Kidney epithelial cell (primary cell): ENCODE results near the gene CHRM3. TPM values are rescaled to one million over a fixed set of nuclear protein-coding genes. Genes with fewer than 3 reads are reported as not detected.

Experiments
- DNase-seq: peaks from one replicate; pipeline ENCODE4 v3.0.0-alpha.2; 2010; ENCODE audit warnings: low read depth
- H3K27me3 ChIP-seq: 2 replicates; pipeline ENCODE4 v1.6.0; 2011; ENCODE audit warnings: low read length; ENCODE audit not compliant: control insufficient read depth, insufficient read depth
- H3K36me3 ChIP-seq: 2 replicates; pipeline ENCODE4 v1.5.1; 2011; ENCODE audit warnings: low read length; ENCODE audit not compliant: control insufficient read depth, insufficient read depth
- H3K4me3 ChIP-seq: 2 replicates; pipeline ENCODE4 v1.5.1; 2011; ENCODE audit warnings: low read depth, mild to moderate bottlenecking, control low read depth, low read length
- total RNA-seq: library from RNA; depleted of rRNA; stranded (reverse); fragments of >200 nt; gene quantifications from 2 replicates; pipeline ENCODE4 v1.2.3, GENCODE V29; 2015
- TF ChIP-seq, protein P1 (sequence below): IDR thresholded peaks from 2 replicates; pipeline ENCODE4 v1.5.1; 2011; ENCODE audit warnings: mild to moderate bottlenecking, moderate library complexity, low read length, control low read depth, inconsistent platforms; ENCODE audit not compliant: insufficient read depth, poor library complexity, severe bottlenecking

CHRM3 gene
- total RNA-seq, 1 donor from 2014 or later = 0.88 TPM

DNA sequence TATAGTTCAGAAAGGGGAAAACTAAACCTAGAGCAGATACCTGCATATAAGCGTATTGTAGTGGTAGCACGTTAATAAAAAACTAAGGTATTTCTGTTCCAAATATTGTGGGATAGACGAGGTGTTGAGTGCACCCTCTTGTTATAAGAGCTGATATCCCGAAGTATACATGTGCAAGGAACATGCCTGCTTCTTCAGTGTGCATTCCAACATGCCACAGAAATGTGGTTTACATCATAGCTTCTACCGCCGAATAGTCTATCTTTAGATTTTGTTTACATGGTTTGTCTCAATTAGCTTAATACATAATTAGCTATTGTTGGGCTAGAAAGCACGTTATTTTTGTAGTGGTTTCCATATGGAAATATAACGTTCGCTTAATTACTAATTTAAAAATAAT, 2.2 kb downstream of the CHRM3 start:
- DNase-seq = no peak
- H3K27me3 ChIP-seq = peaks cover 19% of the 10 kb centered on the region
- no peaks in the 10 kb centered on the region for H3K36me3 ChIP-seq
- TF ChIP-seq, protein P1, sequence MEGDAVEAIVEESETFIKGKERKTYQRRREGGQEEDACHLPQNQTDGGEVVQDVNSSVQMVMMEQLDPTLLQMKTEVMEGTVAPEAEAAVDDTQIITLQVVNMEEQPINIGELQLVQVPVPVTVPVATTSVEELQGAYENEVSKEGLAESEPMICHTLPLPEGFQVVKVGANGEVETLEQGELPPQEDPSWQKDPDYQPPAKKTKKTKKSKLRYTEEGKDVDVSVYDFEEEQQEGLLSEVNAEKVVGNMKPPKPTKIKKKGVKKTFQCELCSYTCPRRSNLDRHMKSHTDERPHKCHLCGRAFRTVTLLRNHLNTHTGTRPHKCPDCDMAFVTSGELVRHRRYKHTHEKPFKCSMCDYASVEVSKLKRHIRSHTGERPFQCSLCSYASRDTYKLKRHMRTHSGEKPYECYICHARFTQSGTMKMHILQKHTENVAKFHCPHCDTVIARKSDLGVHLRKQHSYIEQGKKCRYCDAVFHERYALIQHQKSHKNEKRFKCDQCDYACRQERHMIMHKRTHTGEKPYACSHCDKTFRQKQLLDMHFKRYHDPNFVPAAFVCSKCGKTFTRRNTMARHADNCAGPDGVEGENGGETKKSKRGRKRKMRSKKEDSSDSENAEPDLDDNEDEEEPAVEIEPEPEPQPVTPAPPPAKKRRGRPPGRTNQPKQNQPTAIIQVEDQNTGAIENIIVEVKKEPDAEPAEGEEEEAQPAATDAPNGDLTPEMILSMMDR = no peak
- H3K4me3 ChIP-seq = no peak overlapping the region

DNA sequence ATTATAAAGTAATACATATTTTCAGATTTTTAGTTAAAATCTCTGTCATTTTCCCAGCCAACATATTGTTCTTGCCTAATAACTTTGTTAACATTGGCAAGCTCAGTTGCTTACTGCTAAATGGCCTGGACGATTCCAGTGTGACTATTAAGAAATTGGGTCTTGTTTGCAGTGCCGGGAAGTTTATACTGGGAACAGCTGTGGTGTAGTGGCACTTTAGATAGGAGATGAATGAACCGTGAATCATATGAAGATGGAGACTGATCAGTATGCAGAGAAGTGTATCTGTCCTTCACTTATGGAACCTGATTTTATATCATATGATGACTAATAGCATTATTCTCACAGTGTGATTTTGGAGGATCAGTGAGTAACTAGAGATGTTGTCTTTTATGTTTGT, 3.3 kb downstream of the CHRM3 start:
- TF ChIP-seq, protein P1 = no peak
- no peak overlapping the region for H3K4me3 ChIP-seq
- peaks cover 17% of the 10 kb centered on the region for H3K27me3 ChIP-seq
- no peaks in the 10 kb centered on the region for H3K36me3 ChIP-seq
- DNase-seq = no peak

DNA sequence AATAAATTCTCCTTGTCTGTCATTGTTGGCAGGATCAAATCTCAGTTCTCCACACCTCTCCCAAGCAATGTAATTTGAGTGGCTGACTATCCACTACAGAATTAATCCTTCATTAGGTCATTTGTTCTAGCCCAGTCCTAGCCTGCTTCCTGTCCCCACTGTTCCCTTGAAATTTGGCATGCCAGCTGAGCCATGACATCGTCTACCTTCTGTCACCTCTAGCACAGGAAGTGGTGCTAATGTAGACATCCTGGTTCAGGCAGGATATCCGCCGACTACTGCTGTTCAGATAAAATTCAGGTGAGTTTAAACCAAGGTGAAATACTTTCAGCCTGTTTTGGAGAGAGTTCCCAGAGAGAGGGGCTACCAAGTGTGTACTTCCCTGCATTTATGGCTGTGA, 5.9 kb downstream of the CHRM3 start:
- TF ChIP-seq, protein P1 = no peak
- H3K4me3 ChIP-seq = no peak overlapping the region

DNA sequence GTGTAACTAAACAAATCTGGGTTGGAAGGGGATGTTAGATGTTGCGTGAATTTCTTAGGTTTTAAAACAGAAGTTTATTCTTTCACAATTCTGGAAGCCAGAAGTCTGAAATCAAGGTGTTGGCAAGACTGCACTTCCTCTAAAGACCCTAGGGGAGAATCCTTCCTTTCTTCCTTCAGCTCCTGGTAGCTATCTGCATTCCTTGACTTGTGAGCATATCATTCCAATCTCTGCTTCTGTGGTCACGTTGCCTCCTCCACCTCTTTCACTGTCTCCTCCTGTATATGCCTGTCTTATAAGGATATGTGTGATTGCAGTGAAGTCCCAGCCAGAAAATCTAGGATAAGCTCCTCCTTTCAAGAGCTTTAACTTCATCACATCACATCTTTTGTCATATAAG, 7.7 kb downstream of the CHRM3 start:
- Histone ChIP-seq H3K36me3 (no peaks in the 10 kb centered on the region), H3K27me3 (no peaks in the 10 kb centered on the region), H3K4me3 (no peak overlapping the region)
- TF ChIP-seq, protein P1 = no peak
- DNase-seq = no peak

More for the DNA sequence above, 5.9 kb downstream of the CHRM3 start:
- Histone ChIP-seq H3K27me3 (peaks cover 11% of the 10 kb centered on the region), H3K36me3 (no peaks in the 10 kb centered on the region)
- DNase-seq = no peak

DNA sequence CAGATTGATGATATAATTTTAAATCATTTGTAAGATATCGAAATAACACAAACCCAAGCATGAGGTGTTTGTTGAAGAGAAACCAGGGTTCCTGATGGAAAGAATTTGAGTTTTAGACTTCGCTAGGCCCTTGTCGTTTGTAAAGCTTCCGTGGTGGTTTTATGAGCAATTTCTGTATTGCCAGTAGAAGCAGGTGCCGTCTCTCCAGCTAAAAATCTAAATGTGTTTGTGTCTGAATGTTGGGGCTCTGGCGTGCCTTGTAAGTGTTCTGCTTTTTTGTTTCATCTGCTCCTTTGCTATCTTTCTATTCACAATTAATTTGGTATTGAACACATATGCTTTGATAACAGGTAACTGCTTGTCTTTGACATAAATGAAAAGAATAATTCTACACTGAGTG, 27.5 kb downstream of the CHRM3 start:
- no peak for DNase-seq
- TF ChIP-seq, protein P1 = no peak
- no peaks in the 10 kb centered on the region for H3K27me3 ChIP-seq
- no peaks in the 10 kb centered on the region for H3K36me3 ChIP-seq
- H3K4me3 ChIP-seq = no peak overlapping the region

DNA sequence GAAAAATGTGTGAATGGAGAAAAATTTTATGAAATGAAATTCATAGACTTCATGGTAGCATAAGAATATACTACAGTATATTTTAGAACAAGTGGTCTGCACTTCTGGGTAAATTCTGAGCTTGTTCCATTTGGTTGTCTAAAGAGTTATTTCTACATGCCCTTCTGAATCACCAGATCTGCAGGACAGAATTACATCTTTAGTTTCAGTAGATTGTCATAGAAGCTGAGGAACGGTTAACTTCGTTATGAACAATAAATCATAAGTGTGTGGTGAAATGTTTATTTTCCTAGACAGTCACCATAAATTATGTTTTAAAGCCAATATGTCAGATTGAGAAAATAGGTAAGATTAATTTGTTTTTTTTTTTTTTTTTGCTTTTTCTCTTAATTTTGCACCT, 30.9 kb downstream of the CHRM3 start:
- TF ChIP-seq, protein P1 = no peak
- Histone ChIP-seq H3K27me3 (no peaks in the 10 kb centered on the region), H3K36me3 (no peaks in the 10 kb centered on the region), H3K4me3 (no peak overlapping the region)
- no peak for DNase-seq
